Left cardiac atrium (tissue), 4 donors: ENCODE measurements around the gene MGAT5B. TPM values are rescaled to one million over a fixed set of nuclear protein-coding genes. Genes with fewer than 3 reads are reported as not detected.
"Not testable (repeated sequence)": the region's sequence is repeated elsewhere in the genome, so short reads cannot be mapped to it uniquely, and the experiment has no call there.

Experiments used
- ATAC-seq, 2 donors: fragments of 200-7000 bp; cut with Tn5 transposase; one replicate each; pipeline ENCODE4 v1.9.1; 2020; ENCODE audit warnings: mild to moderate bottlenecking in 2 of 2, moderate library complexity in 2 of 2
- DNase-seq: peaks from one replicate; pipeline ENCODE4 v3.0.0-alpha.2; 2020
- intact Hi-C, 2 donors: fragments of 100-400 bp; cut with DNase I; formaldehyde crosslinking; loops; one replicate each; pipeline versions ENCODE4 v1.14.1 to v1.15.1; 2022 to 2023
- total RNA-seq, 2 donors: library from RNA; stranded (reverse); fragmentation: NEBNext Ultra II Directional; extraction: Animal tissue kit (Norgen Biotek cat#: 25700); gene quantifications; one replicate each; pipeline ENCODE4 v1.2.1, GENCODE V29; 2021
- donor health status: DM: no; HTN: yes; CAD: no.
- donor health status: DM: no; HTN: yes; CAD: no; lungs with severe emphysema.
- donor health status: DM: yes; HTN: yes; CAD: no.
- donor health status: Dilated cardiomyopathy.

Gene MGAT5B
- total RNA-seq, 2 donors from 2014 or later = 0.15 to 0.21 TPM

GRCh38 chr17:76845541-76846017 lies 22.6 kb upstream of the MGAT5B start:
- intact Hi-C loops = no loop called here
- DNase-seq (no peak), ATAC-seq (peak in 1 of 2 donors; percentile 29)

DNA sequence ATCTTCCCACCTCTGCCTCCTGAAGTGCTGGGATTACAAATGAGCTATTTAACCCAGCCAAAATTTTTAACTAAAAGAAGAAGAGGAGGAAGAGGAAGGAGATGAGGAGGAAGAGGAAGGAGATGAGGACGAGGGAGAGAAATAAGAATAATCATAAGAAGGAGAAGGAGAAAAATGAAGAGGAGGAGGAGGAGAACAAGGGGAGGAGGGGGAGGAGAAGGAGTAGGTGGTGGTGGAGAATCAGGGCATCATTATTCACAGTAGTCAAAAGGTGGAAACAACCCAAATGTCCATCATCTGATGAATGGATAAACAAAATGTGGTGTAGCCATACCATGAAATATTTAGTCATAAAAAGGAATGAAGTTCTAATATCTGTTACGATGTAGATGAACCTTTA lies 21.2 kb upstream of the MGAT5B start:
- ATAC-seq (no peak), DNase-seq (no peak)
- intact Hi-C loops = no loop called here

DNA sequence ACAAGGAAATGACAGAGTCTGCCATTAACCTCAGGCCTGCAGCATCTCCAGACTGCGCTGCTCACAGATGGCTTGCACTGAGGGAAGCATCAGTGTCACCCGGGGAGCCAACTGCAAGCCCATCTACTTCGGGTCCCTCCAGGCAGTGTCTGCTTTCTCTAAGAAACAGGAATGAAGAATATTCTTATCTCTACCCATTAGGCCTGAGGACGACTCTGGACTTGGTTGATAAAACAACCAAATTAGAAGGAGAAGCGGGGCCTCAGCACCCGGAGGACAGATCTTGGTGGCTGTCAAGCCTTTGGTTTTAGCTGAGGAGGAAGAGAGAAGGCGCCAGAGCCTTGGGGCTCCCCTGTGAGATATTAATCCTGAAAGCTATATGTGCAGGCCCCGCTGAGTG lies 19.5 kb upstream of the MGAT5B start:
- intact Hi-C loops = no loop called here
- no peak for DNase-seq

GRCh38 chr17:76849160-76849559 lies 19.0 kb upstream of the MGAT5B start:
- ATAC-seq, DNase-seq, intact Hi-C loops: not testable (repeated sequence)

More for the DNA sequence above, 19.5 kb upstream of the MGAT5B start:
- ATAC-seq = no peak

DNA sequence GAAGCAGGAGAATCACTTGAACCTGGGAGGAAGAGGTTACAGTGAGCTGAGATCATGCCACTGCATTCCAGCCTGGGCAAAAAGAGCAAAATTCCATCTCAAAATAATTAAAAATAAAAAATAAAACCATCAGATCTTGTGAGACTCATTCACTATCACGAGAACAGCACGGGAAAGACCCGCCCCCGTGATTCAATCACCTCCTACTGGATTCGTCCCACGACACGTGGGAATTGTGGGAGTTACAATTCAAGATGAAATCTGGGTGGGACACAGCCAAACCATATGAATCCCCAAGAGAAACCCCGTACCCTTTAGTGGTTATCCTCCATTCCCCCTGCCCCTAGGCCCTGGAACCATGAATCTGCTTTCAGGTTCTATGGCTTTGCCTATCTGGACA lies 15.4 kb upstream of the MGAT5B start:
- no peak for ATAC-seq
- no peak for DNase-seq
- intact Hi-C loops = no loop called here

- ATAC-seq (no peak), DNase-seq (no peak)
- intact Hi-C loops = no loop called here
These were observed 13.1 kb upstream of the MGAT5B start for GRCh38 chr17:76855105-76855504.

- ATAC-seq (no peak), DNase-seq (no peak)
- intact Hi-C loops = no loop called here
These were observed 6.1 kb upstream of the MGAT5B start for GRCh38 chr17:76862079-76862478.

DNA sequence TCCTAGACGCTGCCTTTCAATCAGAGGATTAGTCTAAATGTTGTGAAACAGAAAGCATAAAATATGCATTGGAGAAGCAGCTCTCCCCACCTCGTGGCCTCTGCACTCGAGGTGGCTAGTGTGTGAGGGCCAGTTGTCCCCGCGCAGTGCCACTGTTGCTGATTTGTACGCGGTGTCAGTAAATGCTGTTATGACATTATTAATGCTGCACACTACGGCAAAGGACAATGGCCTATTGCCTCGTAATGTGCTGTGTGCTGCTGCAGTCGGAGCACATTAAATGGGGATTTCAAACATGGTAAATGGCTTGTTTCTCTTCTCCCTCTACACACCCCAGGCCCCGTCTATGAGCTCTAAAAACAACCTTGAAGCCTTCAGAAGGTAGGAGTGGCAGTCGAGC lies 5.7 kb upstream of the MGAT5B start:
- ATAC-seq = no peak
- intact Hi-C loops = no loop called here

DNA sequence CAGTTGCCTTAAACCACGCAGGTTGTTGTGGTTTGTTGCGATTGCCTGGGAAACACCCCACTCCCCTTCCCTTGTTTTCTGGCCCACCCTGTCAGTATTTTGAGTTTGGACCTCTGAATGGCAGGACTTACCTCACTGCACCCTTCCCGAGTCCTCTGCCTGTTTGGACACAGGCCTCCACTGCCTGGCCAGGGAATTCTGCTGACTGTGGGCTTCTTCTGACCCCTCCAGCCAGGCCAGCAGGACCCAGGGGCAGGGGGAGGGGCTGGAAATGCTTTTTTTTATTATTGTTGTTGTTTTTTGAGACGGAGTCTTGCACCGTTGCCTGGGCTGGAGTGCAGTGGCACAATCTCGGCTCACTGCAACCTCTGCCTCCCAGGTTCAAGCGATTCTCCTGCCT lies 4.2 kb upstream of the MGAT5B start:
- ATAC-seq (no peak), DNase-seq (no peak)
- intact Hi-C loops = no loop called here

More for the DNA sequence above, 5.7 kb upstream of the MGAT5B start:
- no peak for DNase-seq

- DNase-seq (no peak), ATAC-seq (no peak)
- intact Hi-C loops = no loop called here
These were observed 3.0 kb upstream of the MGAT5B start for GRCh38 chr17:76865174-76865573.

DNA sequence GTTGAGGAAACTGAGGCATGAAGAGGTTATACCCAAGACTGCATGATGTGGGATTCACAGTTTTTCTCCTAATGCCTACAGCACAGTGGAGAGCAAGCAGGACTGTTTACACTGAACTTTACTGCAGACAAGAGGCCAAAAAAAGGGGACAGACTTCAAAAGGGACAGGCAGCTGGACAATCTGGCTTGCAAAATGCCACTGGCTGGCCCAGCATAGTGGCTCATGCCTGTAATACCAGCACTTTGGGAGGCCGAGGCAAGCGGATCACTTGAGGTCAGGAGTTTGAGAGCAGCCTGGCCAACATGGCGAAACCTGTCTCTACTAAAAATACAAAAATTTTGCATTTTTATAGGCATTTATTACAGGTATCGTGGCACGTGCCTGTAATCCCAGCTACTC lies 2.0 kb upstream of the MGAT5B start:
- DNase-seq (no peak), ATAC-seq (no peak)
- intact Hi-C loops = no loop called here

GRCh38 chr17:76866774-76867577 lies 1.2 kb upstream of the MGAT5B start:
- intact Hi-C loops = no loop called here

DNA sequence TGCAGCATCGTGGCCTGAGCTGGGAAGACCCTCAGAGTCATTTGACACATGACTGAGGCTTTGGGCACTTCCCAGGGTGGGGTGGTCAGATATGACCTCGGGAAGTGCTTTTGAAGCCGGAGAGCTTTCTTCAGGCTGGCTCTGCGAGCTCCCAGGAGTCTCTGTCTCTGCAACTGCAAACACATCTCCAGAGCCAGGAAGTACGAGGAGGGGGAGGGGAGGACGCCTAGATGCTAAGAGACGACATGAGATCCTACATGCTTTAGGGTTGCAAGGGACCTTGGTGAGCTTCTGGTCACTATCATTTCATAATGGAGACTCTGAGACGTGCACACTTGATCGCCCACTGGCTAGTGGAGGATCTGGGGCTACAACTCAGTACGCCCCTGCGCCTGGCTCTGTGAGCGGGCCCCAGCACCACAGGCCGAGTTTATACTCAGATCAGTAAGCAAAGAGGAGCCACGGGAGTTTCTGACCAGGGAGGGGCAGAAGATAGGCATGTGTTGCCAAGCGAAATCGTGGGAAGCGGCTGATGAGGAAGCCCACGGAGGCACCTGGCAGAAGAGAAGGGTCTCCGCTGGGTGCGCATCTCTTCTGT lies 527 bp upstream of the MGAT5B start:
- intact Hi-C loops = loop anchor here (2.0 kb wide), 1 partner anchor 189 kb away; no protein-coding TSS in a partner anchor
- ATAC-seq = no peak
- no peak for DNase-seq

More at GRCh38 chr17:76866774-76867577, 1.2 kb upstream of the MGAT5B start:
- DNase-seq = no peak
- ATAC-seq = peak in 1 of 2 donors; percentile 26

DNA sequence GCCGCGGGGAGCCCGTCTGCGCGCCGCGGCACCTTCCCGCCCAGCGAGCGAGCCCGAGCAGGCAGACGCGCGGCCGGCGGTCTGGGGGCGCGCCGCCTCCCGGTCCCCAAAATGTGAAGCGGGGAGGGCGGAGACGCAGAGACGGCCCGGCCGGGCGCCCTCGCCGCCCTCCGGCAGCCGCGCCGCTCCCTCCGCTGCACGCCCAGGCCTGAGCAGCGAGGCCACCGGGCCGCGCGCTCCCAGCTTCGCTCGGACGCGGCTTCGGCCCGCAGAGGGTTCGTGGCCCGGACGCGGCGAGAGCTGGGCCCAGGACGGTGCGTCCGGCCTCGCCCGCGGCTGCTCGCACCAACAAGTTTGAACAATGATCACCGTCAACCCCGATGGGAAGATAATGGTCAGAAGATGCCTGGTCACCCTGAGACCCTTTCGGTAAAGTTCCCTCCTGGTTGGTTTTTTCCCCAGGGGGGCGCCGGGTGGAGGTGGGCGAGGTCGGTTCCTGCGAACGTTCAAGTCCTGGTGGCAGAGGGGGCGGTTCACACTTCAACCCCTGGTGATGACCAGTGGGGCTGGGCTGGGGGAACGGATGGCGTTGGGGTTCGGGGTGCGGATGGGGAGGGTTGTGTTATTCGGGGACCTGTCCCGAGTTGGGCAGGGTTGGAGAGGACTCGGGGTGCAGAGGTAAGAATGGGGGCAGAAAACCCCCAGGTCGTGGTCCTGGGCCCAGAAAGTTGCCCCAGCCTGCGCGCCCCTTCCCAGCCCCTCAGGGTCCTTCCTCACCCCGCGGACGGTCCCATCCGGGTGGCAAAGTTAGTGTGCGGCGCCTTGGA lies 678 bp downstream of the MGAT5B start:
- intact Hi-C loops = loop anchor here (2.0 kb wide), 1 partner anchor 188 kb away; no protein-coding TSS in a partner anchor
- DNase-seq (no peak), ATAC-seq (peak; percentile 11 to 24)

DNA sequence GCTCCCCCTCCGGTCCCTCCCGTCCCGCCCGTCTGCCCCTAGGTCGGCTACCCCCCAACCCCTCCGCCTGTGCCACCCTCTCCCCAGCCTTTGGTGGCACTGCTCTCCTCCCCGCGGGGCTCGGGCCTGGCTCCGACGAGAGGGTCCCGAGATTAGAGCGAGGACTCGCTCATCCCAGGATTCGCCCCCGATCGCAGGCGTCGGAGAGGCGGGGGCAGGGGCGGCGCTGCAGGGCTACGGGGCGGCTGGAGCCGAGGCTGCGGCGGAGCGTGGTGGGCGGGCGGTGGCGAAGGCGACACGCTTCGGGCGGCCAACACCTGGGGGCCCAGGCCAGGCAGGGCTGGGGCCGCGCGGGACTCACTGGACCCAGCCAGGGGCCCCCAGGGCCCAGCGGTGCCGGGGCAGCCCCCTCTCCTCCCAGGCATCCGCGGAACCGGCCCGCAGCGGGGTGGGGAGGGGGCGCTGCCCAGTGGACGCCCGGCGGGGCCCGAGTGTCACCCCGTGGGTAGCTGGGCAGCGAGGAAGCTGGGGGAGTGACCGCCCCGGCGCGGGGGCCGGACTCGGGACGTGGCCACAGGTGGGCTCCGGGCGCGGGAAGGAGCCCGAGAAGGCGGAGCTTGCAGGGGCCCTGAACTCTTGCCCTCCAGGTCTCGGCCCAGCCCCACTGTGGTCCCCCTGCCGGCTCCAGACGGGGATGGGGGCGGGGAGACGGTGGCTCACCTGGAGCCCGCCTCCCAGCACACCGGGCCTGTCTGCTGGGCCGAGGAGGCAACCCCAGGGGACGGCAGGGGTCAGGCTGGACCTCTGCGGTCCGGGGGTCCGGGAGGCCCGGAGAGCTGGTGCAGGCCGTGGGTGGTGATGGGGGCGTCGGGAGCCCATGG lies 1.5 kb downstream of the MGAT5B start:
- intact Hi-C loops = loop anchor here (2.0 kb wide), 1 partner anchor 187 kb away; no protein-coding TSS in a partner anchor
- DNase-seq (no peak), ATAC-seq (no peak)

DNA sequence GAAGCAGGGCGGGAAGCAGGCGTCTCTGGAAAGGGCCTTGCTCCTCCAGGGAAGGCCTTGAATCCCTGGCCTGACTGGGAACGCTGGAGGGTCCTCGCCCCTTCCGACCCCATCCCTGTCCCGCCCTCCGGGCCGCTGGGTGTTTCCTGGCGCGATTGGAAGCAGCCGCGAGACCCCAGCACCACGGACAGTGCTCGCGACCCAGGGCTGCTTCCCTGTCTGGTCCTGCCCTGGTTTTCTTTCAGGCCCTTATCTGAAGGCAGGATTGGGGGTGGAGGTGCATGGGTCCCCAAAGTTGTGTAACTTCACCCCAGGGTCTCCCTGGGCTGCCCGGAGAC lies 2.1 kb downstream of the MGAT5B start:
- ATAC-seq = no peak
- intact Hi-C loops = no loop called here
- DNase-seq = no peak

DNA sequence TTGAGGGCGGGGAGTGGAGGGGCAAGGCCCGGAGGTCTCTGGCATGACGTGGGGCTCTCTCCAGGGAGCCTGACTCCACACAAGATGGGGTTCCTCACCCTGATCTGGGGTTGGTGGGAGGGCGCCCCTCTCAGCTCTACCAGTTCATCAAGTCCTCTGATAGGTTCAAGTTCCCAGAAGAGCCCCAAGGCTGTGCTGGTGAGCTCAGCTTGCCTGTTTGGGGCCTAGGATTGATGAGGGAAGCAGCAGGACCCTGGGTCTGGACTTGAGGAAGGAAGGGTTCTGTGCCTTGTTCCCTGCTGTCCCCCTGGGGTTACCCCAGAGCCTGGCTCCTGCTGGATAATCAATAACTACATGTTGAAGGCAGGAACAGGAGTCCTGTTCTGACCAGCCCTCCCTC lies 3.5 kb downstream of the MGAT5B start:
- ATAC-seq = no peak
- DNase-seq = no peak
- intact Hi-C loops = no loop called here

GRCh38 chr17:76872221-76872873 lies 4.1 kb downstream of the MGAT5B start:
- intact Hi-C loops = no loop called here
- ATAC-seq (no peak), DNase-seq (no peak)
